PFSK-1 (cell line): Measurements from ENCODE around the gene SMNDC1.

Source experiments
- FOXP2 ChIP-seq: optimal IDR thresholded peaks from 2 replicates; pipeline ENCODE3; 2011; ENCODE audit warnings: borderline replicate concordance, control low read depth, inconsistent platforms; ENCODE audit not compliant: insufficient read depth; ENCODE audit errors: extremely low read length, extremely low read depth
- TAF1 ChIP-seq: IDR thresholded peaks from 2 replicates; pipeline ENCODE4 v1.6.1; 2012; ENCODE audit warnings: low read length, control low read depth, borderline replicate concordance; ENCODE audit not compliant: insufficient read depth

DNA sequence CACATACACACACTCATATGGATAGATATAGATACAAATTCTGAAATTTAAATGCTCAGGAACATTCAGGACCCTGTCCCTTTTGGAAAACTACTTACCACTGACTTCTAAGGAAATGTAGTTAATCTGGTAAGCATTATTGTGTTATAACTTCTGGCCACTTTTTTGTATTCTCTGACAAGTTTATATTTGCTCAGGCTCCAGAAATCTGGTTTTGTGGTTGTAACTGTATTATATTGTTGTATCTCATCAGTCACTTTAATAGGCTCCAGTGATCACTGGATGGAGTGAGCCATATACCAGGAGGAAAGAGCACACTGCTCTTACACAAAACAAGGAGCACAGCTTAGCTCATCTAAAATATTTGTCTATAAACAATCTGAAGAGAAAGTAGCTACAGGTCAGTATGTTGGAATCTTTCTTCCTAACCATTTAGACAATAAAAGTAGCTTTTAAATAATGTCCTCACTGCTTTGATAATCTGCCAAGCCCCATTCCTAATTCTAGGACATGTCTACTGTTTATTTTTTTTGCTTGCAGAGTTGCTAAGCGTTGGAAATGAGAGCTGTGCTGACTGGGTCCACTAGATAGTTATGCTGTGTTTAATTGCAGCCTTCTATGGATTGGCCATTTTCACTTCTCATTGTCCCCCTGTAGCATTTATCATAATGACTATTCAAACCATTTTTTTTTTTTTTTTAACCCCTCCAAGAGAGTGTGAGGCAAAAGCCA, 43.8 kb downstream of the SMNDC1 start:
- TF ChIP-seq FOXP2 (no peak), TAF1 (no peak)
